Hippocampal formation (tissue), 2 donors: ENCODE data around the gene PRSS12.
"Not testable (repeated sequence)": the region's sequence is repeated elsewhere in the genome, so short reads cannot be mapped to it uniquely, and the experiment has no call there.

Experiments
- DNase-seq, 2 donors: peaks; one replicate each; lab custom pipeline; 2025; lab: John Stamatoyannopoulos, UW

The PRSS12 gene

GRCh38 chr4:118278473-118279274 is 74.1 kb downstream of the PRSS12 start:
- DNase-seq, result peak; percentile 85 to 87

DNA sequence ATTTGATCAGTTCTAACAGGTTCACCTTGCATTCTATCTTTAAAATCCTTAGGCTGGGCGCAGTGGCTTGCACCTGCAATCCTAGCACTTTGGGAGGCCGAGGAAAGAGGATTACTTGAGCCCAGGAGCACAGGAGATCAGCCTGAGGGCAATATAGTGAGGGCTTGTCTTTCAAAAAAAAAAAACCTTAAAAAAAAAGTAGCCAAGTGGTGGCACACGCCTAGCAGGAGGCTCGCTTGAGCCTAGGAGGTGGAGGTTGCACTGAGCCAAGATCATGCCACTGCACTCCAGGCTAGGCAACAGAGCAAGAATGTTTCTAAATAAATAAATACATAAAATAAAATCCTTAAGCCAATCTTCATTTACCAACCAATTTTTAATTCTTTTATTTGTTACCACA is 75.6 kb downstream of the PRSS12 start:
- DNase-seq, result no peak

GRCh38 chr4:118276580-118276979 is 76.2 kb downstream of the PRSS12 start:
- no peak for DNase-seq

- DNase-seq, result no peak
Measured at GRCh38 chr4:118273642-118274041, 79.2 kb downstream of the PRSS12 start.

GRCh38 chr4:118271788-118272187 is 81.0 kb downstream of the PRSS12 start:
- no peak for DNase-seq

DNA sequence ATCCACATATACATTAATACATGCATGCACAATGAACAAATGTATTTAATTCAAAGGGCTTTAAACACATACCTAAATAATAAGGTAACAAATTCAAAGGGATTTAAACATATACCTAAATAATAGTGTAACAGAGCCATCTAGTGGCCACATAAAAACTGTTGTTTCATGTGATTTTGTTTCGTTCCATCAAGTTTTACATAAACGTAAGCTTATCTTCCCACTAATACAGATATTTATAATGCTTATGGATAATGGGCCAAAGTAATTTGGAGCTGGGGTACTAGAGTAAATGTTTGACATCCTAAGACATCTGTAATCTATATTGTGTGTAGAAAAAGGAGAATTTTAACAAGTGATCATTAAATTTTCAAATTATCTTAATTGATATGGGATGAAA is 82.3 kb downstream of the PRSS12 start:
- peak in 1 of 2 donors; percentile 55 for DNase-seq

DNA sequence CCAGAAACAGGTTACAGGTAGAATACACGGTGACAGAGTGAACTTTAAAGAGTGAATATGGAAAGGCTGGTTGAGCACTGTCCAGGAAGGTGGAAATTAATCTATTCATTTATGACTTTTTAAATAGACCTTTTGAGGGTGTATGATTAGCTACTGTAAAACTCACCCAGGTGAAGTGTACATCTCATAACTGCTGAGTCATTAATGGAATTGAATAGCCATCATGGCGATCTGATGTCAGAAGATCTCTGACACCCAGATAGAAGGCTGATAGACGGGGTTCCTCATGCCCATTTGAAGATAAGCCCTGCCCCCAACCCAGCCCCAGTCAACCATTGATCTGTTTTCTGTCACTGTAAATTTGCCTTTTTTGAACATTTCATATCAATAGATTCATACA is 84.0 kb downstream of the PRSS12 start:
- DNase-seq, result no peak

DNA sequence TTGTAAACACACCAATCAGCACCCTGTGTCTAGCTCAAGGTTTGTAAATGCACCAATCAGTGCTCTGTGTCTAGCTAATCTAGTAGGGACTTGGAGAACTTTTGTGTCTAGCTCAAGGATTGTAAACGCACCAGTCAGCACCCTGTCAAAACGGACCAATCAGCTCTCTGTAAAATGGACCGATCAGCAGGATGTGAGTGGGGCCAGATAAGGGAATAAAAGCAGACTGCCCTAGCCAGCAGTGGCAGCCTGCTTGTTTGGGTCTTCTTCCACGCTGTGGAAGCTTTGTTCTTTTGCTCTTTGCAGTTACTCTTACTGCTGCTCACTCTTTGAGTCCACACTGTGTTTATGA is 86.7 kb downstream of the PRSS12 start:
- DNase-seq, result not testable (repeated sequence)

DNA sequence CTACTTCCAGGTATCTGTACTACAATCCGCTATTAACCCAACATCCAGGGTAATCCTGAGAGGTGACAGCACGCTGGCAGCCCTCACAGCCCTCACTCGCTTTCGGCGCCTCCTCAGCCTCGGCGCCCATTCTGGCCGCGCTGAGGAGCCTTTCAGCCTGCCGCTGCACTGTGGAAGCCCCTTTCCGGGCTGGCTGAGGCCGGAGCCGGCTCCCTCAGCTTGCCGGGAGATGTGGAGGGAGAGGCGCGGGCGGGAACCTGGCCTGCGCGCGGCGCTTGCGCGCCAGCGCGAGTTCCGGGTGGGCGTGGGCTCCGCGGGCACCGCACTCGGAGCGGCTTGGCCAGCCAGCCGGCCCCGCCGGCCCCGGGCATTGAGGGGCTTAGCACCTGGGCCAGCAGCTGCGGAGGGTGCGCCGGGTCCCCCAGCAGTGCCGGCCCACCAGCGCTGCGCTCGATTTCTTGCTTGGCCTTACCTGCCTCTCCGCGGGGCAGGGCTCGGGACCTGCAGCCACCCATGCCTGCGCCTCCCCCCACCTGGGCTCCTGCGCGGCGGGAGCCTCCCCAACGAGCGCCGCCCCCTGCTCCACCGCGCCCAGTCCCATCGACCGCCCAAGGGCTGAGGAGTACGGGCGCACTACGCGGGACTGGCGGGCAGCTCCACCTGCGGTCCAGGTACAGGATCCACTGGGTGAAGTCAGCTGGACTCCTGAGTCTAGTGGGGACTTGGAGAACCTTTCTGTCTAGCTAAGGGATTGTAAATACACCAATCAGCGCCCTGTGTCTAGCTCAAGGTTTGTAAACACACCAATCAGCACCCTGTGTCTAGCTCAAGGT is 87.3 kb downstream of the PRSS12 start:
- DNase-seq, result no peak

GRCh38 chr4:118264096-118264495 is 88.7 kb downstream of the PRSS12 start:
- DNase-seq, result no peak

GRCh38 chr4:118260309-118260708 is 92.5 kb downstream of the PRSS12 start:
- no peak for DNase-seq

DNA sequence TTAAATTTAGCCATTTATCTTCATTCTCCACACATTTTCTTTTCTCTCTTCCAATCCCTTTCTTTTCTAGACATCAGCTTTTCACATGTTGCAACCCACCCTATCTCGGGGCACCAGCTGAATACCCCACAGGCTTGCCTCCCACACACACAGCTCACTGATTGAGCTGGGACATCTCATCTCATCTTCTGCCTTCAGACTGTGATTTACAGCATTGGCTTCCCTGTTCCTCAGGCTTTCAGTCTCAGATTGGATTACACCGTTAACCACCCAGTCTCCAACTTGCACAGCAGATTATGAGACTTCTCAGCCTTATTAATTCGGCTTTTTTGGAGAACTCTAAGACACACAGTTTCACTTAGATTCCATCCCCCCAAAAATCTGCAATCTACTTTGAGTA is 93.7 kb downstream of the PRSS12 start:
- DNase-seq, result no peak

- DNase-seq, result no peak
Measured at GRCh38 chr4:118254368-118254767, 98.4 kb downstream of the PRSS12 start.

DNA sequence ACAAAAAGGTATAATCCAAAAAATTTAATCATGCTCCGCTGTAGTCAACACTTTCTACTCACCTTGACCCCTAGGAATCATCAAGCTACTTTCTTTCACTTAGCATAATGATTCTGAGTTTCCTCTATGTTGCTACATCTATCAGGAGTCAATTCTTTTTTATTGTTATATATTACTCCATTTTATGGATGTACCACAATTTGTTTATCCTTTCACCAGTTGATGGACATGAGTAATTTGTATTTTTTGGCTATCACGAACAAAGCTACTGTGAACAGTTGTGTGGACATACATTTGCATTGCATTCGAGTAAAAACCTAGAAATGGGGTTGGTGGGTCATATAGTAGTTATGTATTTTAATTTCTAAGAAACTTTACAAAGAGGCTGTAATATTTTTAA is 102.9 kb downstream of the PRSS12 start:
- no peak for DNase-seq

DNA sequence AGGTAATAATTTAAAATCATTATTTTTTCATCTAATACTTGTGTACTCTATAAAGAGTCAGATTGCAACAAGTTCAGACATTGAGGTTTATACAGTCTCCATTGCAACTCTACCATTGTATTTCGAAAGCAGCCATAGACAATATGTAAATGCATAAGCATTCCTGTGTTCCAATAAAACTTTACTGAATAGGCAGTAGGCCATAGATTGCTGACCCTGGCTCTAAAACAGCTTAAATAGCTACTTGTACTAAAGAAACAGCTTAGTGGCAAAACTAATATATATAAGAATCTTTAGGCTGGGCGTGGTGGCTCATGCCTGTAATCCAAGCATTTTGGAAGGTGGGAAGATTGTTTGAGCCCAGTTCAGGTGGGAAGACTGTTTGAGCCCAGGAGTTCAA is 115.3 kb downstream of the PRSS12 start:
- no peak for DNase-seq

DNA sequence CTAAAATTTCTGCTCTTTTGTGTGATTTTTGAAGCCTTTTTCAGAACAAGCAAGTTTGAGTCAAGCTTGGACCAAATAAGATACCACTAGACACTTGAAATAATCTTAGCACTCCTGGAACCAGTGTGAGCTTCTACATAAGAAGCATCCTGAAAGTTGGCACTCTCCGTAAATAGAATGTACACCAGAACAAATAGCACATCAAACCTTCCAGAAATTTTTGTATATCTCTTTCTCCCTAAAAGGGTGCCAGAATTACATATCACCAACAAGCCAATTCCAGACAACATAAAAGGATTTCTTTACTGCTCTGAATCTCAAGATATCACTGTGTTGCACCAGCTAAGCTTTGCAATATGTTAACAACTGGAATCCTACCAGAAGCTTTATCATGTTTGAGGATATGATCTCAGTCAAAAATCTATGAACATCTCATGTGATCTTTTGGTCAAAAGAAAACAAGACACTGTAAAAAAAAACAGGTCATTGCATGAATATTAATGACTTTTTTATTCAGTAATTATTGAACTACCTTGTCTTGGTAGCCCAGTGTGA is 117.2 kb downstream of the PRSS12 start:
- DNase-seq, result peak in 1 of 2 donors; percentile 23
